Astrocyte of the spinal cord (primary cell): ENCODE data around the gene ANP32B.
"Not testable (repeated sequence)": the region's sequence is repeated elsewhere in the genome, so short reads cannot be mapped to it uniquely, and the experiment has no call there.

ENCODE experiments used
- DNase-seq: peaks from one replicate; pipeline ENCODE4 v3.0.0; 2011; ENCODE audit warnings: low read depth, low spot score
- H3K4me3 ChIP-seq: 2 replicates; pipeline ENCODE4 v1.5.1; 2011; ENCODE audit warnings: low read depth, mild to moderate bottlenecking, low read length, moderate library complexity
- CTCF ChIP-seq: IDR thresholded peaks from 2 replicates; pipeline ENCODE4 v1.5.1; 2012; ENCODE audit warnings: low read depth, mild to moderate bottlenecking, low read length, inconsistent platforms
- in situ Hi-C: cut with HindIII; loops from 2 replicates; pipeline ENCODE4 v1.10.0; 2017; ENCODE audit warnings: low sequenced_read_pairs

Gene ANP32B

GRCh38 chr9:97940741-97941140, 42.4 kb upstream of the ANP32B start:
- TF ChIP-seq CTCF = no peak
- DNase-seq = no peak
- in situ Hi-C loops = no loop called here
- no peak overlapping the region for H3K4me3 ChIP-seq

GRCh38 chr9:97941323-97941722, 41.8 kb upstream of the ANP32B start:
- TF ChIP-seq CTCF = no peak
- DNase-seq = no peak
- in situ Hi-C loops = no loop called here
- no peak overlapping the region for H3K4me3 ChIP-seq

GRCh38 chr9:97943308-97943855, 39.8 kb upstream of the ANP32B start:
- in situ Hi-C loops = no loop called here
- TF ChIP-seq CTCF = no peak
- no peak for DNase-seq
- no peak overlapping the region for H3K4me3 ChIP-seq

GRCh38 chr9:97944612-97945011, 38.5 kb upstream of the ANP32B start:
- TF ChIP-seq CTCF = no peak
- DNase-seq = no peak
- in situ Hi-C loops = no loop called here
- no peak overlapping the region for H3K4me3 ChIP-seq

GRCh38 chr9:97945470-97945869, 37.7 kb upstream of the ANP32B start:
- H3K4me3 ChIP-seq, in situ Hi-C loops, DNase-seq: not testable (repeated sequence)

GRCh38 chr9:97947094-97947493, 36.0 kb upstream of the ANP32B start:
- DNase-seq, in situ Hi-C loops: not testable (repeated sequence)

GRCh38 chr9:97950873-97951272, 32.3 kb upstream of the ANP32B start:
- H3K4me3 ChIP-seq, in situ Hi-C loops, DNase-seq: not testable (repeated sequence)

More at GRCh38 chr9:97947094-97947493, 36.0 kb upstream of the ANP32B start:
- not testable (repeated sequence) for H3K4me3 ChIP-seq

GRCh38 chr9:97954550-97954989, 28.6 kb upstream of the ANP32B start:
- DNase-seq = peak; percentile 9

More at GRCh38 chr9:97954550-97954989, 28.6 kb upstream of the ANP32B start:
- in situ Hi-C loops = no loop called here
- peak; percentile 53 for TF ChIP-seq CTCF
- H3K4me3 ChIP-seq = no peak overlapping the region
